NCI-H345 treated with DMSO at 0.1 percent for 48 hours (cell line): ENCODE data around the gene EXOC3L4.

Experiments used
- DNase-seq: peaks from one replicate; lab custom pipeline; 2025; ENCODE audit not compliant: unreplicated experiment; lab: John Stamatoyannopoulos, UW

The EXOC3L4 gene

DNA sequence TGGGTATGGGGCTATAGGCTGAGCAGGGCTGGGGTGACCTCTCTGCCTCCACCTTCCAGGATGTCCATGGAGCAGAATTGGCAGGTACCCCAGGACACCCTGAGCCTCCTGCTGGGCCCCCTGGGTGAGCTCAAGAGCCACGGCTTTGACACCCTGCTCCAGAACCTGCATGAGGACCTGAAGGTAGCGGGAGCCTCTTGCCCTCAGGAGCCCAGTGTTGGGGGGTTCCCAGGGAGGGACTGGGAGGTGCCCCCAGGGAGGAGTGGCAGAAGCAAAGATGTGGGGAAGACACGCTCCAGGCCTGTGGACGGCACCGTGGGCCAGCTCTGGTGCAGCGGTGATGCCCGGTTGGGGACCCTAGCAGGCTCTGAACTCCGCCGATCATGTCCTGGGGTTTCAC is 37.1 kb downstream of the EXOC3L4 start:
- no peak for DNase-seq

- peak; percentile 21 for DNase-seq
Observed at GRCh38 chr14:103132381-103133209, 38.1 kb downstream of the EXOC3L4 start.

DNA sequence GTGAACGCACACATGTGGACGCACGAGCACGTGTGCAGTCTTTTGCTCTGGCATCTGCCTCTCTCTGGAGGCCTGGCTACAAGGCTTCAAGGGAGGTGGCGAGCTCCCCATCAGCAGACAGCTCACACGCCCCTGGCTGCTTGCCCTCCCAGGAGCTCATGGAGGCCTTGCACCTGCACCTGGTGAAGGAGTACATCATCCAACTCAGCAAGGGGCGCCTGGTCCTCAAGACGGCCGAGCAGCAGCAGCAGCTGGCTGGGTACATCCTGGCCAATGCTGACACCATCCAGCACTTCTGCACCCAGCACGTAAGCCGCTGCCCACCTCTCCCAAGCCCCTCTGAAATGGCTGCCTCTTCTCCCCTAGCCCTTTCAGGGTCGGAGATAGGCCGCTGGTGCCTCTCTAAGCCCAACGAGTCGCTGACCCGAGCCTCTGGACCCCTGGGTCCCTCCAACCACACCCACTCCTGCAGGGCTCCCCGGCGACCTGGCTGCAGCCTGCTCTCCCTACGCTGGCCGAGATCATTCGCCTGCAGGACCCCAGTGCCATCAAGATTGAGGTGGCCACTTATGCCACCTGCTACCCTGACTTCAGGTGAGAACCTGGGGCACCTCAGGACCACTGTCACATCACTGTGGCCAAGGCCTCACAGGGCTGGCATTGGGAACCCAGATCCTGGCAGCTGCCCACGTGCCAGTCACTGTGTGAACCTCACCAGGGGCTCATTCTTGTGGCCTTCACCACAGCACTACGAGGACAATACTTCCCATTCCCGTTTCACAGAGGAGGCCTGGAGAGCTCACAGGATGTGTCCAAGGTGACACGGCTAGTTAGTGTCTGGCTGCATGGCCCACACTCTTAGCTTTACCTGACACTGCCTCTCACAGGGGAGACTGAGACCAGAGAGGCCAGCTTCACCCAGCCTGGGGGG is 39.0 kb downstream of the EXOC3L4 start:
- no peak for DNase-seq

GRCh38 chr14:103134405-103134804 is 39.9 kb downstream of the EXOC3L4 start:
- no peak for DNase-seq

GRCh38 chr14:103134919-103135318 is 40.4 kb downstream of the EXOC3L4 start:
- DNase-seq = no peak

GRCh38 chr14:103135333-103136260 is 41.1 kb downstream of the EXOC3L4 start:
- DNase-seq = no peak

DNA sequence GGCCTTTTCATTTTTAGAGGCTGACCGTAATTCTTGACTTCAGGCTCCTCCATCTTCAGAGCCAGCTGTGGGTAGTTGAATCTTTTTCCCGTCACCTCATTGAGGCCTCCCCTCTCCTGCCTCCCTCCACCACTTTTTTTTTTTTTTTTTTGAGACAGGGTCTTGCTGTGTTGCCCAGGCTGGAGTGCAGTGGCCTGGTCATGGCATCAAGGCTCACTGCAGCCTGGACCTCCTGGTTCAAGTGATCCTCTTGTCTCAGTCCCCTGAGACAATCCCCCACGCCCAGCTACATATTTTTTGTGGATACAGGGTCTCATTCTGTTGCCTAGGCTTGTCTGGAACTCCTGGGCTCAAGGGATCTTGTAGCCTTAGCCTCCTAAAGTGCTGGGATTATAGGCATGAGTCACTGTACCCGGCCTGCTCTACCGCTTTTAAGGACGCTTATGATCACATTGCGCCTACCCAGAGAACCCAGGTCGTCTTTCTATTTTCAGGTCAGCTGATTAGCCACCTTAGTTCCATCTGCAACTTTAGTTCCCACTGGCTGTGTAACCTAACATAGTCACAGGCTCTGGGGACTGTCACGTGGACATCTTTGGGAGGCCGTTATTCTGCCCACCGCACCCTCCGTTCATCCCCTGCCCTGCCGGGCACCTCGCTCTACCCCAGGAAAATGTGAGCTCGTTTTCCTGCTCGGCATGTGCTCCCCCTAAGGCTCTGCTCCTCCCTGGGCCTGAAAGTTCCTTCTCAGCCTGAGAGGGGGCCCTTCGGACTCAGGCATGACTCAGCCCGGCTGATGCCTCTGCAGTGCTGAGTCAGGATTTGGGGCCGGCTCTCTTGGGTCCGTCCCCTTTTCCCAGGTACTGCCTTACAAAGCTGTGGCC is 42.1 kb downstream of the EXOC3L4 start:
- DNase-seq = no peak

DNA sequence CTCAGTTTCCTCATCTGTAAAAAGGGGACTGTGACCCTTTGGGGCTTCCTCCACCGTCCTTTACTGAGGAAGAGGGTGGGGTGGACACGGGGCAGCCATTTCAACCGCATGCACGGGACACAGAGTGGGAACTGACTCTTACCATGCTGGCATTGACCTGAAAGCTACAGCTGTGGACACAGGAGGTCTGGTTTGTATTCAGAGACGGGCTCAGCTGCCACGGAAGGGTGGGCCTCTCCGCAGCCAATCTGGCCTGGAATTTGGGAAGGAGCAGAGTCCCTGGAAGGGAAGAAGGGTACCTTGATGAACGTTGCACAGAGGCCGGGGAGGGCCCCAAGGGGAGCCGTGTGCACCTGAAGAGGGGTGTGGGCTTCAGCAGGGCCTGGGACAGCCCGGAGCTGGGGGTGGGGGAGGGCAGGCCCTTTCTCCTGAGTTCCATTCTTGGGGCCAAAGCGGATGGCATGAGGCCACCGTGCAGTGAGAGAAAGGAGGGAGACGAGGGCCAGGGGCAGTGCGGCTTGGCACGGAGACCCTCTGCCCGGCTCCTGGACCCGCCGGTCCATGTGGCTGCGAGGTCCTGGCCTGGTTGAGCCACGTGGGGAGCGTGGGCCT is 43.3 kb downstream of the EXOC3L4 start:
- DNase-seq = no peak

- no peak for DNase-seq
Observed at GRCh38 chr14:103138301-103139131, 44.0 kb downstream of the EXOC3L4 start.

GRCh38 chr14:103139132-103140025 is 44.9 kb downstream of the EXOC3L4 start:
- no peak for DNase-seq

DNA sequence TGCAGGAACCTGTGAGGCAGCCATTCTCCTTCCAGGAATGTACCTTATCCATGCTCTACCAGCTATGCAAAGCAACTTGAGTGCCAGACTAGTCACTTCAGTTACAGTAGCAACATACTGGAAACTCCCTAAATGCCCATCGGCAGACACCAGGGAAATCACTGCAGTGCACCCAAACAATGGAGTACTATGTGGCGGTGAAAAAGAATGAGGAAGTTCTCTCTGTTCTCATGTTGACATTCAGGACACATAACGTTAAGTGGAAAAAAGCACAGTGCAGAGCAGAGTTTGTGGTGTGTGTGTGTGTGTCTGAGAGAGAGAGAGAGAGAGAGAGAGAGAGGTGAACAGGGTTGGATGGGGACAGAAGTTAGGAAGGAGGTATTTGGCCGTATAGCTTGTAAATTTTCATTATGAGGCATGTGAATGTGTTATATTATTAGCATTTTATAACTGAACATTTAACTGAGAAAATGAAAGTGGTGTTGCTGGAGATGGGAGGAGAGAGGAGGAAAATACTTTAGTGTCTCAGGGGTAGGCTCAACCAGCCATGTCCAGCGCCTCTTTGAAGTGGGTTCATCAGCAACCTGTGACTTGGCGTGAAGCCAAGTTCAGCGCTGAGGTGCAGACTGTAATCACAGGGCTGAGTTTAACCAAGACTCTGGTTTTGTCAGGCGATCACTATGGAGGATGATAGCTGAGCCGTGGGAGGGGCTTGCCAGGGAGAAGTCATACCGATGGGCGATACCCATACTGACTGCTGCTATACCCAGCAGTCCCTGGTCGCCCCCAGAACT is 46.0 kb downstream of the EXOC3L4 start:
- peak; percentile 87 for DNase-seq

DNA sequence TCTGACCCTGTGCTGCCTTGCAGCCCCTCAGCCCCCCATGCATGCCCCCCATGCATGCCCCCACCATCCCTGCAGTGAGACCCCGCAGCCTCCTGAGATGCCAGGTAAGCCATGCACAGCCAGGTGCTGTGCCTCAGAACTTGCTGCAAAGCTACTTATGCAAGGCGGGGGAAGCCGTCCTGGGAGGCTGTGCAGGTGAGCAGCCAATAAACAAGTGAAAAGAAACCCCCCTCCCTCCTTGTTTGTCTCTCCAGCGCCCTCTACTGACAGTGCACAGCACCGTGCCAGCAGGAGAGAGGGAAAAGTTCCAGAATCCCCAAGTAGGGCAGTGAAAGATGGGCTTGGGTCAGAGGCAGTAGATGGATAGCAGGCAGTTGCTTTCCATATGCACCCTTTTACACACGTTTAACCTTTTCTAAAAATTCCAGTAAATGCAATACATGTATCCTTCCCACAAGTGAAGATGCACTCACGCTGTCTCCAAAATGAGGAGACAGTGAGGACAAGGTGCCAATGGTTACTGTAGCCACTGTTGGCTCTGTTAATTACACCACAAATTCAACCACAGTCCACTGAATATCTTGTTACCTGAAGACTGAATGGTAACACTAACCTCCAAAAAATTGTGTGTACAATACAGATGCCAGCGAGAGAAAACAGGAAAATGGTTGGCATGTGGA is 46.7 kb downstream of the EXOC3L4 start:
- peak; percentile 75 for DNase-seq

GRCh38 chr14:103142026-103142425 is 47.5 kb downstream of the EXOC3L4 start:
- no peak for DNase-seq

DNA sequence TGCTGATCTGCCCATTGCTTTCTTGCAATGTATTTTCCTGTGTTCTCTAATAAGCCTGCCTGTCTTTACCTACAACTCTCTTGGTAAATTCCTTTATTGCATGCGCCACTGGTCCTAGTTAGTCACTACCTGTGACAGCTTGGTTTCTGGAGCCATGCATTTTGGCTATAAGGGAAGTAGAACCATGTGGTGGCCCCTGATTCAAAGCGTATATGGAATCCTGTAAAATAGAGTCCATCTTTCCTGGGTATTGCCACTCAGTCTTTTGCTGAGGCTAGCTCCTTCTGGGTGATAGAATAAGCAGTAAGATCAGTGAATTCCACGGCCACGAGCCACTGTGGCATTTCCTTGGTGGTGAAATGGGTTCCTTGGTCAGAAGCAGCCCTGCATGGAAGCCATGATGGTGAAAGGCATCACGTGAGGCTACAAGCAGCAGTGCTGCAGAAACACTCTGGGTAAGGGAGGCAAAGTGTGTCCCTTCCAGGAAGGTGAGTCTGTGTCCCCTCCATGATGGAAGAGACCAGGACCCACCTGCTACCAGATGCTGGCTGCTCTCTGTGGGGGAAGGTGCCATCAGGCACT is 48.3 kb downstream of the EXOC3L4 start:
- no peak for DNase-seq

GRCh38 chr14:103143506-103143905 is 49.0 kb downstream of the EXOC3L4 start:
- no peak for DNase-seq

GRCh38 chr14:103144085-103144484 is 49.6 kb downstream of the EXOC3L4 start:
- DNase-seq = no peak
